Neural cell (in vitro differentiated cells): Measurements from ENCODE around the gene ZCCHC13.

ENCODE experiments used
- EP300 ChIP-seq: fragments of 450-650 bp; conservative IDR thresholded peaks from 2 replicates; pipeline ENCODE4 v1.6.1; 2014; ENCODE audit warnings: antibody characterized with exemption, mild to moderate bottlenecking, moderate library complexity; ENCODE audit not compliant: poor library complexity, severe bottlenecking
- EZH2 ChIP-seq: fragments of 200-600, 300-800 bp; shearing (Covaris generic), sonication (generic); IDR thresholded peaks from 2 replicates; pipeline ENCODE4 v1.6.1; 2014; ENCODE audit warnings: antibody characterized with exemption, low read length, borderline replicate concordance, mild to moderate bottlenecking; ENCODE audit not compliant: insufficient read depth, poor library complexity, severe bottlenecking
- REST ChIP-seq: IDR thresholded peaks from 2 replicates; pipeline ENCODE4 v1.6.1; 2012; ENCODE audit warnings: borderline replicate concordance
- TF ChIP-seq, protein P1 (sequence below): fragments of 450-650 bp; IDR thresholded peaks from 2 replicates; pipeline ENCODE4 v1.5.1; 2014; ENCODE audit warnings: antibody characterized with exemption, mild to moderate bottlenecking, moderate library complexity; ENCODE audit not compliant: poor library complexity, severe bottlenecking

GRCh38 chrX:74321191-74321590, 17.2 kb downstream of the ZCCHC13 start:
- TF ChIP-seq REST, result no peak
- TF ChIP-seq, protein P1, sequence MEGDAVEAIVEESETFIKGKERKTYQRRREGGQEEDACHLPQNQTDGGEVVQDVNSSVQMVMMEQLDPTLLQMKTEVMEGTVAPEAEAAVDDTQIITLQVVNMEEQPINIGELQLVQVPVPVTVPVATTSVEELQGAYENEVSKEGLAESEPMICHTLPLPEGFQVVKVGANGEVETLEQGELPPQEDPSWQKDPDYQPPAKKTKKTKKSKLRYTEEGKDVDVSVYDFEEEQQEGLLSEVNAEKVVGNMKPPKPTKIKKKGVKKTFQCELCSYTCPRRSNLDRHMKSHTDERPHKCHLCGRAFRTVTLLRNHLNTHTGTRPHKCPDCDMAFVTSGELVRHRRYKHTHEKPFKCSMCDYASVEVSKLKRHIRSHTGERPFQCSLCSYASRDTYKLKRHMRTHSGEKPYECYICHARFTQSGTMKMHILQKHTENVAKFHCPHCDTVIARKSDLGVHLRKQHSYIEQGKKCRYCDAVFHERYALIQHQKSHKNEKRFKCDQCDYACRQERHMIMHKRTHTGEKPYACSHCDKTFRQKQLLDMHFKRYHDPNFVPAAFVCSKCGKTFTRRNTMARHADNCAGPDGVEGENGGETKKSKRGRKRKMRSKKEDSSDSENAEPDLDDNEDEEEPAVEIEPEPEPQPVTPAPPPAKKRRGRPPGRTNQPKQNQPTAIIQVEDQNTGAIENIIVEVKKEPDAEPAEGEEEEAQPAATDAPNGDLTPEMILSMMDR, result no peak
- no peak for TF ChIP-seq EZH2
- no peak for TF ChIP-seq EP300
